KG1 (cell line): ENCODE measurements around the gene SEPTIN1.
A peak's percentile ranks its signal among the peaks of the same experiment; 100 is the strongest.

ENCODE experiments used
- DNase-seq: peaks from one replicate; lab custom pipeline; 2025; lab: John Stamatoyannopoulos, UW

Gene SEPTIN1

GRCh38 chr16:30377050-30377811 is 5.1 kb downstream of the SEPTIN1 start:
- no peak for DNase-seq

DNA sequence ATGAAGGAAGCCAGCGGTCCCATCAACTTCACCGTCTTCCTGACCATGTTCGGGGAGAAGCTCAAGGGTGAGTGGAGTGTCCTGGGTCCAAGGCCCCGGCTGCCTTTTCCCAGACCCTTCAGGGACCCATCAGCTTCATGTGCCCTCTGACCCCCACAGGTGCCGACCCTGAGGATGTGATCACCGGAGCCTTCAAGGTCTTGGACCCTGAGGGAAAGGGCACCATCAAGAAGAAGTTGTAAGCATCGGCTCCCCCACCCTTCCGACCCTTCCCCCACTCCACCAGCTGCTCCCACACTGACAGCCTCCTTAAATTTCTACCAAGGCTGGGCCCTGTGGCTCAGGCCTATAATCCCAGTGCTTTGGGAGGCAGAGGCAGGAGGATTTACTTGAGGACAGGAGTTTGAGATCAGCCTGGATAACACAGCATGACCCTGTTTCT is 5.9 kb downstream of the SEPTIN1 start:
- DNase-seq, result no peak

GRCh38 chr16:30375864-30376263 is 6.5 kb downstream of the SEPTIN1 start:
- no peak for DNase-seq

GRCh38 chr16:30374538-30374937 is 7.8 kb downstream of the SEPTIN1 start, which contains the start of gene MYL11:
Gene MYL11, plus strand, starts transcription at chr16:30374802. Its CDS starts 56 bp downstream, at chr16:30374858.
- DNase-seq, result no peak

GRCh38 chr16:30372725-30373124 is 9.6 kb downstream of the SEPTIN1 start:
- DNase-seq, result no peak

DNA sequence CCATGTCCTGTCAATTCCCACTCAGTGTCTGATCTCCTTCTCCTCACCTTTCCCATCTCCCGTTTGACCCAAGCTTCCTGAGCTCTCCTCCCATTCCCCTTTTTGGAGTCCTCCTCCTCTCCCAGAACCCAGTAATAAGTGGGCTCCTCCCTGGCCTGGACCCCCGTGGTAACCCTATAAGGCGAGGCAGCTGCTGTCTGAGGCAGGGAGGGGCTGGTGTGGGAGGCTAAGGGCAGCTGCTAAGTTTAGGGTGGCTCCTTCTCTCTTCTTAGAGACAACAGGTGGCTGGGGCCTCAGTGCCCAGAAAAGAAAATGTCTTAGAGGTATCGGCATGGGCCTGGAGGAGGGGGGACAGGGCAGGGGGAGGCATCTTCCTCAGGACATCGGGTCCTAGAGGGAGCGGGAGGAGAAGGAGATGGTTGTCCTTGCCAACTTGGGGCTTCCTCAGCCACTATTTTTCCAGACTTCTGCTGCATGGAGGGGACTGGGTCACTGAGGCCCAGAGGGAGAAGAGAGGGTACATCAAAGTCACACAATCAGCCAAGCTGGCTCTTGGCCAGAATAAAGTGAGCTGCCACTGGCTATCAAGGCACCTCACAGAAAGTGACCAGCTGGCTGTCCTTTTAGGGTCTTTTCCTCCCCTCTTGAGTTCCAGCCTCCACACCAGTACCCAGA is 10.2 kb downstream of the SEPTIN1 start:
- no peak for DNase-seq

DNA sequence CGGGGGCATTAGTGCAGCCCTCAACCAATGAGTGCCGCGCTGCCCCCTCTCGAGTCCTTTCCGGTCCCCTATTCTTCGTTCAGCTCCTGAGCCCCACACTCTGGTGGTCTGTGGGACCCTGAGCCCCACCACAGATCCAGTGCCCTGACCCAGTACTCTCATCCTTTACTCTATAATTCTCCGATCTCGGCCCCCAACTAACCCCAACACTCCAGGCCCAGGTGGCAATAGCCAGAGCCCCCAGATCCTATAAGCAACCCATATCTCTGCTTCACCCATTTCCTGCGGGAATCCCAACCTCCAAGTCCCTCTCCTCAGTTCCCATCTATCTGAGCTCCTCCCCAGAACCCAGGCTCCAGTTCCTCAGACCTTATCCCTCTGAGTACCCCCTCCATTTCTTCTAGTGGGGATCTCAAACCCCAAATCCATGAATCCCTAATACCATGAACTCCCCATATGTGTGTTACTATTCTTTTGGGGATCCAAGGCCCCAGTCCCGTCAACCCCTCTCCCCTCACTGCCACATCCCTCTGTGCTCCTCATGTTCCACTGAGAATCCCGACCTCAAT is 11.0 kb downstream of the SEPTIN1 start:
- no peak for DNase-seq

- peak; percentile 100 for DNase-seq
These were observed 11.7 kb downstream of the SEPTIN1 start, which contains the start of gene TBC1D10B for GRCh38 chr16:30370456-30371247. Gene TBC1D10B, minus strand, starts transcription at chr16:30370494. Its CDS starts 311 bp downstream, at chr16:30370183.

DNA sequence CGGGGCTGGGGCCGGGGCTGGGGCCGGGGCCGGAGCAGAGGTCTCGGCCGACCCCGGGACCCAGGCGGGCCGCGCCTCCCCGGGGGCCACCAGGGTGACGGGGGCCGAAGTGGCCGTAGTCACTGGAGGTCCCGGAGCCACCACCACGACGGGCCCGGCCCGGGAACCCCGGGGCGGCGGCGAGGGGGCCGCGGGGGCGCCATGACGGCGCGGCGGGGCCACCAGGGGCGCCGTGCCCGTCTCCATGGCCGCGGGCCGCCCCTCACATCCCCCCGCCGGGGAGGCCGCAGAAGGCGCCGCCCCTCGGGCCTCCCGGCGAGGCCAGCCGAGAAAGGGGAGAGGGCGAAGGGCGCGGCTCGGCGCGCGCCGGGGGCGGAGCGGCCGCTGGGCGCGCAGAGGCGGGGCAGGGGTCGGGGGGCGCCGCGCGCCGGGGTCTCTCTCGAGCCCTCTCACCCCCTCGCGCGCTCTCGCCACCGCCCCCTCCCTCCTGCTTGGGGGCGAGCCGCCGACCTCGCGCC is 12.4 kb downstream of the SEPTIN1 start:
- DNase-seq, result no peak

- DNase-seq, result no peak
These were observed 13.0 kb downstream of the SEPTIN1 start for GRCh38 chr16:30369091-30369937.

GRCh38 chr16:30368792-30369090 is 13.6 kb downstream of the SEPTIN1 start:
- DNase-seq, result no peak

GRCh38 chr16:30368122-30368791 is 14.1 kb downstream of the SEPTIN1 start:
- DNase-seq, result no peak

DNA sequence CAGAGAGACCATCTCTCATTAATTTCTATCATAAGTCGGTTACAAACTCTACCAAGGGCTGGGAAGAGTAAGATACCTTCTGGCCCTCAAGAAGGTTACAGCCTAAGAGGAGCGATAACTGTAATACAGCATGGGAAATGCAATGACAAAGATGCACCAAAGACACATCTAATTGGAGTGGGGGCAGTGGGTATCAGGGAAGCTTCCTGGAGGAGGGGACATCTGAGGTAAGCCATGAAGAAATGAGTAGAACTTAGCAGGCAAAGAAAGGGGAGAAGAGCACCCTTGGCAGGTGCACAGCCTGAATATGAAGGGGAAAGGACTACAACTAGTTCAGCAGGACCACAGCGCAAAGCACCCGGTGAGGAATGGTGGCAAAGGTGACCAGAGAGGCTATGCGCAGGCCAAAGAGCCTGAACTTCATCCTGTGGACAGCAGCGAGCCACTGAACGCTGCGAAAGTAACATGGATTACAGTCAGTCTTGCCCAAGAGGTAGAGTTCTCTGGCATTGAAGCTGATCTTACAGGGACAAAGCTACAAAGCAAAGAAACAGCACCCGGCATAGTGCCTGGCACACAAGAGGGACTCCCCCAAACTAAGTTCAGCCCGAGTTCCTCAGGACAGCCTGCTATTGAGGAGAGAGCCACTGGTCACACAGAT is 14.9 kb downstream of the SEPTIN1 start:
- no peak for DNase-seq

GRCh38 chr16:30366511-30366910 is 15.8 kb downstream of the SEPTIN1 start:
- DNase-seq, result no peak

GRCh38 chr16:30365200-30365599 is 17.2 kb downstream of the SEPTIN1 start:
- no peak for DNase-seq

DNA sequence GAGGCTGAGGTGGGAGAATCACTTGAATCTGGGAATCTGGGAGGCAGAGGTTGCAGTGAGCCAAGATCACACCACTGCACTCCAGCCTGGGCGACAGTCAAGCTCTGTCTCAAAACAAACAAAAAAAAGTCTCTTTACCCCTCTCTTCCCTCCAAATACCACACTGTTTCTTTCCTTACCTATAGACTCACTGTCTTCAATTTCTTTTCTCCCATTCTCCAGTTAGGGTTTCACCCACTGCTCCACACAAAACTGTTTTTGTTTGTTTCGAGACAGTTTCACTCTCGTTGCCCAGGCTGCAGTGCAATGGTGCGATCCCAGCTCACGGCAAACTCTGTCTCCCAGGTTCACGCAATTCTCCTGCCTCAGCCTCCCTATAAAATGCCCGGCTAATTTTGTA is 21.2 kb downstream of the SEPTIN1 start:
- DNase-seq, result no peak

DNA sequence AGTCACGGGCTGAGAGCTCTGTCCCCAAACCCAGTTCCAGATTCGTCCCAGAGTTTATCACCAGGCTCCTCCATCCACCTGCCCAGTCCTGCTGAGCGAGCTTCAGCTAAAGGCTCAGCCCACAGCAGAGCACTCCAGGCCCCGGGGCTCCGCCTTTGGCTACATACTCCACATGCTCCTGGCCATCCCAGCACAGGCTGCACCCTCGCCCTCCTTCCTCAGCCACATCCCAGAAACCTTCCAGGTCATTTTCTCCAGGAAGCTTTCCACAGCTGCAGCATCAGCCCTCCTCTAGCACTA is 22.5 kb downstream of the SEPTIN1 start:
- no peak for DNase-seq

DNA sequence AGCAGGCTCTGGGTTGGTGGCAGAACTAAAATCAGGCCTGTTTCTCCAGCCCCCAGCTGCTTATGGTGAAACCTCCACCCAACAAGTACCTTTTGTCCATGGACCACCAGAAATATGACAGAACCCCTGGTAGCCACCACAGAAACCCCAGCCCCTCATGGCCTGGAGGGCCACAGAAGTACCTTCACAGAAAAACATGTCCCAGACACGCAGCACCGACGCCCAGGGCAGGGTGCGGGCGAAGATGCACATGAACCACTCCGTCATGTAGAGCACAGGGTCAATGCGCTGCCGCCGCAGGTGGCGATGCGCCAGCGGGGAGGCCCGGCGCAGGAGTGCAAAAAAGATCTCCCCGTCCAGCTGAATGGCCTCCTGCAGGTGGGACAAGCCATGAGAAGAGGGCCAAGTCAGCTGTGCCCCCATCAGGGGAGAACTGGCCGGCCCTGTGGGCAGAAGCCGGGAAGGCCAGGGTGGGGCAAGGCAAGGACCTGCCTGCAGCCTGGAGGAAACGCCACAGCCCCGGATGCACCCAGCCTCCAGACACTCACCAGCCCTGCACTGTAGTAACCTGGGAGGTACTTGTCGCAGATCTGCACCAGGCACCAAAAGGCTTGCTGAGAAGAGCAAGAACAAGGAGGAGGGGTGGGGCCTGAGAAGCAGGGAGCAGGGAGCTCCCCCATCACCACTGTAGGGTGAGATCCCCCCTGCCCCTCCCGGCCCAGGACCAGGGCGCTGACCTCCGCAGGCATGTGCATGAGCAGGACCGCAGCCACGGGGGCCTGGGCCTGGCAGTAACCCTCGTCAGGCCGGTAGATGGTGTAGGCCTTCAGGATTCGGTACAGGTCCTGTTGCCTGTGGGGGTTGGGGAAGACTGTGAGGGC is 23.1 kb downstream of the SEPTIN1 start:
- no peak for DNase-seq

DNA sequence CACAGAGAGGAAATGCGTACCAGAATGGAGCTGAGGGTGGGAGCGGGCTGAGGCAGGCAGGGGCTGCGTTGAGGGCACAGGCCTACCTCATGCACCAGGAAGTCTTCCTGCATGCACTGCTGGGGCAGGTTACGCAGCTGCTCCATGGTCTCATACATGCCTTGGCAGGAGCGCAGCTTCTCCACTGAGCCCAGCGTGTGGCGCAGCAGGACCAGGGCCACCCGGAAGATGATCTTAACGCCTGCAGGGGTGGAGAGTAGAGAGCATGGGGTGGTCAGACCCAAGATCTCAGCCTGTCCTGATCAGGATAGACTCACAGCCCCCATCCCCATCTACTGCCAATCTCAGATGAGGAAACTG is 23.8 kb downstream of the SEPTIN1 start:
- no peak for DNase-seq
